SJSA1 (cell line): Measurements from ENCODE around the gene LTBP4. TPM values are rescaled to one million over a fixed set of nuclear protein-coding genes. Genes with fewer than 3 reads are reported as not detected.
"Not testable (repeated sequence)": the region's sequence is repeated elsewhere in the genome, so short reads cannot be mapped to it uniquely, and the experiment has no call there.

ENCODE experiments used
- DNase-seq, 2 experiments: peaks; one replicate each; pipeline ENCODE4 v3.0.0-alpha.2; 2015 to 2020; ENCODE audit warnings: low spot score in 2 of 2, low read depth in 1 of 2
- H3K27ac ChIP-seq: fragments of 250-450 bp; sonication (Bioruptor Pico); 2 replicates; pipeline ENCODE4 v1.5.1; 2020; ENCODE audit warnings: mild to moderate bottlenecking, moderate library complexity
- H3K27me3 ChIP-seq: fragments of 250-450 bp; sonication (Bioruptor Pico); replicated peaks from 2 replicates; pipeline ENCODE4 v1.5.1; 2020; ENCODE audit warnings: mild to moderate bottlenecking, moderate library complexity
- H3K36me3 ChIP-seq: fragments of 250-450 bp; sonication (Bioruptor Pico); 2 replicates; pipeline ENCODE4 v1.5.1; 2020; ENCODE audit warnings: mild to moderate bottlenecking
- H3K4me1 ChIP-seq: fragments of 250-450 bp; sonication (Bioruptor Pico); replicated peaks from 2 replicates; pipeline ENCODE4 v1.6.1; 2021; ENCODE audit warnings: mild to moderate bottlenecking
- H3K4me3 ChIP-seq: fragments of 250-450 bp; sonication (Bioruptor Pico); 2 replicates; pipeline ENCODE4 v1.5.1; 2020; ENCODE audit warnings: mild to moderate bottlenecking
- H3K9me3 ChIP-seq: fragments of 250-450 bp; sonication (Bioruptor Pico); replicated peaks from 2 replicates; pipeline ENCODE4 v1.5.1; 2020; ENCODE audit warnings: mild to moderate bottlenecking
- total RNA-seq: library from RNA; depleted of rRNA; stranded (reverse); fragments of >200 nt; shearing (Covaris generic); gene quantifications from 2 replicates; pipeline ENCODE4 v1.2.3, GENCODE V29; 2014

LTBP4 gene
- total RNA-seq, 1 experiment from 2014 or later, result 16.5 TPM

DNA sequence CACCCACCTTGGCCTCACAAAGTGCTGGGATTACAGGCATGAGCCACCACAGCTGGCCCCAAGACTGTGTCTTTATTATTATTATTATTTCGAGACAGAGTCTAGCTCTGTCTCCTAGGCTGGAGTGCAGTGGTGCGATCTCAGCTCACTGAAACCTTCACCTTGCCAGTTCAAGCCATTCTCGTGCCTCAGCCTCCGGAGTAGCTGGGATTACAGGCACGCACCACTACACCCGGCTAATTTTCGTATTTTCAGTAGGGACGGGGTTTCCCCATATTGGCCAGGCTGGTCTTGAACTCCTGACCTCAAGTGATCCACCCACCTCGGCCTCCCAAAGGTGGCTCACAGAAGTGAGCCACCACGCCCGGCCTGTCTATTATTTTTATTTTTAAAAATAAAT lies 51.1 kb downstream of the LTBP4 start:
- H3K36me3 ChIP-seq, result not testable (repeated sequence)

GRCh38 chr19:40655684-40656083 lies 54.5 kb downstream of the LTBP4 start:
- H3K9me3 ChIP-seq, H3K27ac ChIP-seq, H3K36me3 ChIP-seq, H3K4me3 ChIP-seq, H3K27me3 ChIP-seq, DNase-seq, H3K4me1 ChIP-seq: not testable (repeated sequence)

More for the DNA sequence above, 51.1 kb downstream of the LTBP4 start:
- H3K4me3 ChIP-seq, H3K9me3 ChIP-seq, H3K27ac ChIP-seq, DNase-seq, H3K27me3 ChIP-seq, H3K4me1 ChIP-seq: not testable (repeated sequence)

- no peak for DNase-seq
- Histone ChIP-seq H3K27me3 (no peaks in the 10 kb centered on the region), H3K27ac (no peak overlapping the region), H3K9me3 (no peaks in the 10 kb centered on the region), H3K36me3 (no peaks in the 10 kb centered on the region), H3K4me3 (no peak overlapping the region), H3K4me1 (no peaks in the 10 kb centered on the region; the same call in 1 of the 2 replicates)
Observed at GRCh38 chr19:40658031-40658430, 56.9 kb downstream of the LTBP4 start.

DNA sequence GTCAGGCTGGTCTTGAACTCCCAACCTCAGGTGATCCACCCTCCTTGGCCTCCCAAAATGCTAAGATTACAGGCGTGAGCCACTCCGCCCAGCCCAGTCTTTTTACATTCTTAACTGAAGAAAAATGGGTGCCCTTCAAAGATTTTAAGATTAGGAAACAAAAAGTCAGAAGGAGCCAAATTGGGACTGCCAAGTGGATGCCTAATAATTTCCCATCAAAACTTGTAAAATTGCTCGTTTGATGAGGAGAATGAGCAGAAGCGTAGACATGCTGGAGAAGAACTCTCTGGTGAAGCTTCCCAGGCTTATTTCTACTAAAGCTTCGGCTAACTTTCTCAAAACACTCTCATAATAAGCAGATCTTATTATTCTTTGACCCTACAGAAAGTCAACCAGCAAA lies 57.9 kb downstream of the LTBP4 start:
- Histone ChIP-seq H3K36me3 (no peaks in the 10 kb centered on the region), H3K9me3 (no peaks in the 10 kb centered on the region), H3K4me1 (peaks cover 10% of the 10 kb centered on the region), H3K27me3 (no peaks in the 10 kb centered on the region), H3K27ac (no peak overlapping the region), H3K4me3 (no peak overlapping the region)
- no peak for DNase-seq

DNA sequence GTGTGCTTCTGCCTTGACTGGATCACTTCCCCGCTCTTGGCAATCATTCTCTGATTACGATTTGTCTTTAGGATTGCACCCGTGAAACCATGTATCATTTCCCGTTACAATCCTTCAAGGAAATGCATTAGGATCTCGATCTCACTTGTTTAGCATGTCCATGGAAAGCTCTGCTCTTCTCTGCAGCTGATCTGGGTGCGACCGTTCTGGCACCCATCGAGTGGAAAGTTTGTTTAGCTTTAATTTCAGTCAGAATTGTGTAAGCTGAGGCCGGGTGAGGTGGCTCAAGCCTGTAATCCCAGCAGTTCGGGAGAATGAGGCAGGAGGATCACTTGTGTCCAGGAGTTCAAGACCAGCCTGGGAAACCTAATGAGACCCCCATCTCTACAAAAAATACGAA lies 58.4 kb downstream of the LTBP4 start:
- DNase-seq, result no peak
- no peaks in the 10 kb centered on the region for H3K9me3 ChIP-seq
- H3K36me3 ChIP-seq, result no peaks in the 10 kb centered on the region
- no peaks in the 10 kb centered on the region for H3K27me3 ChIP-seq
- H3K4me1 ChIP-seq, result peaks cover 10% of the 10 kb centered on the region
- H3K27ac ChIP-seq, result no peak overlapping the region
- no peak overlapping the region for H3K4me3 ChIP-seq

DNA sequence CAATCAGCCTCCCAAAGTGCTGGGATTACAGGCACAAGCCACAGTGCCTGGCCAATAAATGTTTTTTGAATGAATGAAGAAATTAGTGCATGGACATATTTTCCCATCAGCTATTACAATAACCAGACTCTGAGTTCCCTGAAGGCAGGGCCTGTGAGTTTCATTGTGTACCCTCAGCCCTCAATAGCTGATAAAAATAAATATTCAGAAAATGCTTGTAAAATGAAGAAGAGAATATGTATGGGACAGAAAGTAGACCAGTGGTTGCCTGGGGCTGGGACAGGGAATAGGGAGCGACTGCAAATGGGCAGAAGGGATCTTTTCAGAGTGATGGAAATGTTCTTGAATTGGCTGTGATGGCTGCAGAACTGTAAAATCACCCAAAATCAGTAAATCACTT lies 60.4 kb downstream of the LTBP4 start:
- H3K9me3 ChIP-seq, result no peaks in the 10 kb centered on the region
- peaks cover 15% of the 10 kb centered on the region for H3K4me1 ChIP-seq
- no peak for DNase-seq
- no peak overlapping the region for H3K4me3 ChIP-seq
- no peaks in the 10 kb centered on the region for H3K27me3 ChIP-seq
- no peaks in the 10 kb centered on the region for H3K36me3 ChIP-seq
- H3K27ac ChIP-seq, result no peak overlapping the region

- Histone ChIP-seq H3K4me1 (peaks cover 20% of the 10 kb centered on the region), H3K36me3 (peaks cover 12% of the 10 kb centered on the region), H3K4me3 (peak overlapping the region; percentile 47), H3K9me3 (no peaks in the 10 kb centered on the region), H3K27me3 (no peaks in the 10 kb centered on the region), H3K27ac (no peak overlapping the region)
- DNase-seq, result peak; percentile 87
Observed at GRCh38 chr19:40662925-40663694, 61.9 kb downstream of the LTBP4 start.

- no peaks in the 10 kb centered on the region for H3K27me3 ChIP-seq
- peaks cover 2% of the 10 kb centered on the region for H3K9me3 ChIP-seq
- H3K36me3 ChIP-seq, result peaks cover 21% of the 10 kb centered on the region
- H3K27ac ChIP-seq, result no peak overlapping the region
- H3K4me3 ChIP-seq, result peak overlapping the region; percentile 47
- peaks cover 20% of the 10 kb centered on the region for H3K4me1 ChIP-seq
- no peak for DNase-seq
Observed at GRCh38 chr19:40663695-40664692, 62.8 kb downstream of the LTBP4 start.

- H3K36me3 ChIP-seq, result peaks cover 46% of the 10 kb centered on the region
- no peaks in the 10 kb centered on the region for H3K27me3 ChIP-seq
- no peak for DNase-seq
- H3K9me3 ChIP-seq, result peaks cover 4% of the 10 kb centered on the region
- H3K27ac ChIP-seq, result no peak overlapping the region
- H3K4me3 ChIP-seq, result no peak overlapping the region
- H3K4me1 ChIP-seq, result peaks cover 20% of the 10 kb centered on the region
Observed at GRCh38 chr19:40666803-40667438, 65.8 kb downstream of the LTBP4 start.

DNA sequence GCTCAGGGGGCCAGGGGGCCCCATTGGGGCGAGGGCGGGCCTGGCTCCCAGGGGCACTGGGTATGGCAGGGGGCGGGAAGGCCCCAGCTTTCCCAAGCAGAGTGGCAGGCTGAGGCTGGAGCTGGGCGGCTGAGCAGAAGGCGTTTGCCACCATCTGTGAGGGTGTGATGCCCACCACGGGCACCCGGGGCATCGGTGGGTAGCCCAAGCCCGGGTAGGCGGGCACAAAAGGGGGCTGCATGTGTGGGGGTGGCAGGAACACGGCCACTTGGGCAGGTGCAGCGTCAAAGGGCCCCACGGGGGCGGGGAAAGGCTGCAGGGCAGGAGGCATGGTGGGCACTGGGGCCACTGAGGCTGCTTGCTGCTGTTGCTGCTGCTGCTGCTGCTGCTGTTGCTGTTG lies 66.4 kb downstream of the LTBP4 start:
- peaks cover 4% of the 10 kb centered on the region for H3K9me3 ChIP-seq
- H3K4me1 ChIP-seq, result peaks cover 20% of the 10 kb centered on the region
- peaks cover 53% of the 10 kb centered on the region for H3K36me3 ChIP-seq
- no peak overlapping the region for H3K27ac ChIP-seq
- no peak overlapping the region for H3K4me3 ChIP-seq
- DNase-seq, result no peak
- H3K27me3 ChIP-seq, result no peaks in the 10 kb centered on the region

GRCh38 chr19:40668991-40669614 lies 67.9 kb downstream of the LTBP4 start:
- Histone ChIP-seq H3K4me1 (peaks cover 10% of the 10 kb centered on the region), H3K36me3 (peaks cover 68% of the 10 kb centered on the region), H3K4me3 (no peak overlapping the region), H3K27me3 (no peaks in the 10 kb centered on the region), H3K27ac (no peak overlapping the region), H3K9me3 (peaks cover 4% of the 10 kb centered on the region)
- no peak for DNase-seq

DNA sequence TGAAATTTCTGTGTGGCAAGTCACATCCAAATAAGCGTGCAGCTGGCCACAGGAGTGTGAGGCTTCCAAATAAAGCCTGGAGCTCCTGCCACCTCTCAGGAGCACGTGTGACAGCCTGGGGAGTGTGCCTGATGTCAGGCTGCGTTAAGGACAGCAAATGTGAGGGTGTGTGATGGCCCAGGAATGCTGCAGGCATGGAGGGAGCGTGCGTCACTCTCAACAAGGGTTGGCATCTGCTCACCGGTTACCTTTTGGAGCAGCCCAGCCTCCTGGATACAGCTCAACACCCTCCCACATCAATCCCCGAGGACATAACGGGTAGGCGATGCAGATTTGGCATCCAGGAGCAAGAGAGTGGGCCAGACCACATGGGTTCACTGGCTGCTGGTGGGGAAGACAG lies 70.2 kb downstream of the LTBP4 start:
- Histone ChIP-seq H3K27me3 (no peaks in the 10 kb centered on the region), H3K9me3 (peaks cover 4% of the 10 kb centered on the region), H3K36me3 (peaks cover 80% of the 10 kb centered on the region), H3K4me3 (no peak overlapping the region), H3K27ac (no peak overlapping the region), H3K4me1 (peaks cover 7% of the 10 kb centered on the region)
- no peak for DNase-seq

DNA sequence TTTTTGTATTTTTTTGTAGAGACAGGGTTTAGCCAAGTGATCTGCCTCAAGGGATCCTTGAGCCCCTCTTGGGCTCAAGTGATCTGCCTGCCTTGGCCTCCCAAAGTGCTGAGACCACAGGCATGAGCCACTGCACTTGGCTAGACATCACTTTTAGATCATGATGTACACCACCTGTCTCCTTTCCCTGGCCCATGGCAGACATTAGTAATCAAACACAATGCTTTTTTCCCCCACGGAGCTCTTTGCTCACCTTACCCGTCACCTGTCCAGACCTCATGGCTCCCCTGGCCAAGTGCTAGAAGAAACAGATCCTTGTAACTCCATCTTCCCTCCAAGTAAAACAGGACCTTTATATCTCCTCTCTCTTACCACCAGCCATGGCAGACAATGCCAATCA lies 70.9 kb downstream of the LTBP4 start:
- Histone ChIP-seq H3K27ac (no peak overlapping the region), H3K4me1 (peaks cover under 1% of the 10 kb centered on the region), H3K36me3 (peaks cover 81% of the 10 kb centered on the region), H3K4me3 (no peak overlapping the region), H3K27me3 (no peaks in the 10 kb centered on the region), H3K9me3 (peaks cover 4% of the 10 kb centered on the region)
- DNase-seq, result no peak
